Ovary (tissue), 9 donors: ENCODE measurements around the gene TTC7B. TPM values are rescaled to one million over a fixed set of nuclear protein-coding genes. Genes with fewer than 3 reads are reported as not detected.

Experiments
- DNase-seq, 5 donors: peaks; one replicate each; pipeline ENCODE4 v3.0.0-alpha.2; 2019 to 2020
- H3K27ac ChIP-seq, 2 donors: fragments of 200-600 bp; one replicate each; pipeline versions ENCODE4 v1.5.1 to v1.8.0; 2019 to 2022
- H3K27me3 ChIP-seq: fragments of 200-600 bp; one replicate; pipeline ENCODE4 v1.8.0; 2022
- H3K36me3 ChIP-seq: fragments of 200-600 bp; sonication (generic); one replicate; pipeline ENCODE4 v1.5.1; 2019
- H3K4me1 ChIP-seq: one replicate; pipeline ENCODE4 v1.8.1; 2013; ENCODE audit warnings: mild to moderate bottlenecking, moderate library complexity; ENCODE audit not compliant: insufficient read depth
- H3K4me3 ChIP-seq: fragments of 200-600 bp; sonication (generic); one replicate; pipeline ENCODE4 v1.5.1; 2017
- H3K9me3 ChIP-seq, 2 donors: fragments of 200-600 bp in 1 of 2; sonication (generic) in 1 of 2; one replicate each; pipeline versions ENCODE4 v1.5.1 to v1.8.1; 2013 to 2019; ENCODE audit warnings: mild to moderate bottlenecking in 1 of 2, moderate library complexity in 1 of 2
- EP300 ChIP-seq: sonication (generic); formaldehyde crosslinking; IDR thresholded peaks from one replicate; pipeline ENCODE4 v1.6.1; 2017; ENCODE audit warnings: antibody characterized with exemption
- POLR2A ChIP-seq: fragments of 450-650 bp; IDR thresholded peaks from one replicate; pipeline ENCODE4 v1.6.1; 2017; ENCODE audit warnings: antibody characterized with exemption, mild to moderate bottlenecking, moderate library complexity
- WGBS, 3 donors: extraction: QIAGEN DNeasy Blood & Tissue Kit in 1 of 3; methylation state at CpG; one replicate each; pipeline versions ENCODE4 v1.1.5 to v1.1.7; 2013 to 2017; 5-methylcytosine and 5-hydroxymethylcytosine counted together
- intact Hi-C, 4 donors: fragments of 100-400 bp; cut with DNase I; formaldehyde crosslinking; loops; one replicate each; pipeline versions ENCODE4 v1.11.0 to v1.15.1; 2022 to 2023
- polyA plus RNA-seq, 2 donors: library from polyadenylated mRNA; stranded (reverse); fragments of 200-250 nt in 1 of 2; fragments of 350-450 nt in 1 of 2; fragmentation: Illumina TruSeq in 1 of 2; extraction: RNeasy Lipid Tissue Mini Kit (QIAGEN cat#74804) in 1 of 2; gene quantifications; one replicate each; pipeline ENCODE4 v1.2.3, GENCODE V29; 2013 to 2014
- total RNA-seq, 7 donors: library from RNA; depleted of rRNA in 2 of 7; stranded (reverse); fragments of >200 nt in 2 of 7; fragmentation: NEBNext Ultra II Directional in 3 of 7; extraction: Animal tissue kit (Norgen Biotek cat#: 25700) in 3 of 7; gene quantifications; one replicate each; pipeline versions ENCODE4 v1.1.0 to v1.2.4, GENCODE V29; 2016 to 2023
- TF ChIP-seq, protein P1 (sequence below), 3 donors: fragments of 450-650 bp in 2 of 3; fragments of 200-600 bp in 1 of 3; IDR thresholded peaks; one replicate each; pipeline versions ENCODE4 v1.5.1 to v1.8.0; 2016 to 2022; ENCODE audit warnings: antibody characterized with exemption in 3 of 3, mild to moderate bottlenecking in 1 of 3
- donor health status: DM: no; HTN: no; CAD: no; lungs with moderate emphysema.
- donor health status: DM: no; HTN: no; CAD: no.
- donor health status: Bipolar disorder and iron deficiency.
- donor health status: DM: yes; HTN: yes; CAD: no.
- donor health status: DM: no; HTN: no; CAD: no.
- donor health status: DM: yes; HTN: yes; CAD: no.

Gene TTC7B
- total and polyA plus RNA-seq, 9 donors: 18.2 to 39.5 (median 34.2) TPM

DNA sequence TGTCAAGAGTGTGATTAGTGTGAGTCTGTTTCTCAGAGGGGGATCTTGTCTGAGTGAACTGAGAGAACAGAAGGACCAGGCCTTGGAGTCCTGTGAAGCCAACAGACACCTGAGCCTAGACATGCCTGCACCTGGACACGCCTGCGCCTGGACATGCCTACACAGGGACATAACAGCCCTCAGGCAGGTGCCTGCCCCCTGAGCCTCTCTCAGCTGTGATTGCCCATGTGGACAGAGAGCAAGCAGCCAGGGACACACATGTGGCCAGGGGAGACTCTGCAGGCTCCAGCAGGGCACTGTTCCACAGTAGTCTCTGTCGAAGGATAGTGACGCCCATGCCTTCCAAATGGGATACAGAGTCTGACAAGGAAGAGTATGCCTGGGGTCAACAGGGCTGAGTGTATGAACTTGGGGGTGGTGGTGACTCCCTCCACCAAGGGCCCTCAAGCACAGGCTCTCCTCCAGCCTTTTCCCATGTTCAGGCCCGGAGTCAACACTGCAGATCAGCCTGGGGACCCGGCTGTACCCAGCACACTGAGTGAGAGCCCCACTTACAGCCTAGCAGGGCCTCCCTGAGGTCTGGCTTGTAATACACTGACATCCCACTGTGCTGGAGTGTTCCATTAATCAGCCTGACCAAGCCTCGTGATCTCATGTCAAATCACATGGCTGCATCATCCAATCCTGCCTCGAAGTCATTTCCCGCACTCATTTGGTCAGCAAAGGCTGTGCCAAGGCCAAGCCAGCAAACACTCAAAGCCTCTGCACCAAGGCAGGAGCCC, 246.4 kb downstream of the TTC7B start:
- TF ChIP-seq EP300 (no peak), POLR2A (no peak)
- TF ChIP-seq, protein P1, sequence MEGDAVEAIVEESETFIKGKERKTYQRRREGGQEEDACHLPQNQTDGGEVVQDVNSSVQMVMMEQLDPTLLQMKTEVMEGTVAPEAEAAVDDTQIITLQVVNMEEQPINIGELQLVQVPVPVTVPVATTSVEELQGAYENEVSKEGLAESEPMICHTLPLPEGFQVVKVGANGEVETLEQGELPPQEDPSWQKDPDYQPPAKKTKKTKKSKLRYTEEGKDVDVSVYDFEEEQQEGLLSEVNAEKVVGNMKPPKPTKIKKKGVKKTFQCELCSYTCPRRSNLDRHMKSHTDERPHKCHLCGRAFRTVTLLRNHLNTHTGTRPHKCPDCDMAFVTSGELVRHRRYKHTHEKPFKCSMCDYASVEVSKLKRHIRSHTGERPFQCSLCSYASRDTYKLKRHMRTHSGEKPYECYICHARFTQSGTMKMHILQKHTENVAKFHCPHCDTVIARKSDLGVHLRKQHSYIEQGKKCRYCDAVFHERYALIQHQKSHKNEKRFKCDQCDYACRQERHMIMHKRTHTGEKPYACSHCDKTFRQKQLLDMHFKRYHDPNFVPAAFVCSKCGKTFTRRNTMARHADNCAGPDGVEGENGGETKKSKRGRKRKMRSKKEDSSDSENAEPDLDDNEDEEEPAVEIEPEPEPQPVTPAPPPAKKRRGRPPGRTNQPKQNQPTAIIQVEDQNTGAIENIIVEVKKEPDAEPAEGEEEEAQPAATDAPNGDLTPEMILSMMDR (IDR thresholded peaks at IDR 0.05): no peak
- Histone ChIP-seq H3K27me3 (no peaks in the 10 kb centered on the region), H3K27ac (no peak overlapping the region), H3K4me1 (peaks cover 7% of the 10 kb centered on the region), H3K4me3 (no peak overlapping the region), H3K9me3 (no peaks in the 10 kb centered on the region), H3K36me3 (no peaks in the 10 kb centered on the region)
- DNase-seq: no peak
- intact Hi-C loops: no loop called here
- WGBS, 3 donors: 90 to 96% (median 95%) methylated on average over 9 of the region's 9 CpGs

DNA sequence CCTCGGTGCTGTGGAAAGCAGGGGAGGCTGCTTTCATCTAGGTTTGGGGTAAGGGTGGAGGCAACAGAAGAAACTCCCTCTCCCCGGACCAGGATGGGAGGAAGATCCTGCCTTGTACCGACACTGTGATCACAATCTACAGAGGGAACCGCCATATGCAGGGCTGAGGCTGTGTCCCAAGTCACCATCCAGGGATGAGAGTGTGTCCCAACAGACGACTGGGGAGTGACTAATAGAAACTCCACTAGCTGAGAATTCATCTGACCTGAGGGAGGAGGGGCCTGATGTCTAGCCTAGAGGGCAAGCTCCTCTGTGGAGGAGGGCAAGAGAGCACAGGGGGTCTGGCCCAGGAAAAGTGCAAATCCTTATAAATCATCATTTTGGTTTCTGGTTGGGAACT, 247.0 kb downstream of the TTC7B start:
- no peak overlapping the region for H3K27ac ChIP-seq
- DNase-seq: no peak
- H3K27me3 ChIP-seq: no peaks in the 10 kb centered on the region
- 82 to 83% (median 83%) methylated on average over 5 of the region's 5 CpGs for WGBS, 3 donors
- peaks cover 3% of the 10 kb centered on the region for H3K4me1 ChIP-seq
- H3K4me3 ChIP-seq: no peak overlapping the region
- intact Hi-C loops: no loop called here
- no peaks in the 10 kb centered on the region for H3K36me3 ChIP-seq
- no peaks in the 10 kb centered on the region for H3K9me3 ChIP-seq
- TF ChIP-seq EP300 (no peak), POLR2A (no peak)
- TF ChIP-seq, protein P1 (IDR thresholded peaks at IDR 0.05): no peak

DNA sequence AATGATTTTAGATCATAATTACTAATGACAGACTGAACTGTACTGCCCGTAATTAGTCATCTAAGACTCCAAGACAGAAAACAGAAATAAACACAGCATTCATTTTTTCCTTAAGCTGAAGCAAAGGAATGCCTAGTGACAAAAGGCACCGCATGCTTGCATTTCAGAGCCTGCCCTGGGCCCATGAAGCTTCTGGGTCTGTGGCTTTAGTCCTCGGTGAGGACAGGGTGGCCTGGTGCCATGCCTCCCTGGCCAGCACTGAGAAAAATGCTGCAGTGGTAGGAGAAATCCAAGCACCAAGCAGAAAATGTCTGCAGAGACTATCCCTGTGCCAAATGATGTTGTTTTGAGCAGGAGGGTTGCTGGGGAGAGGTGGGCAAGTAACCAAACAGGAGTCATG, 247.8 kb downstream of the TTC7B start:
- 69 to 78% (median 71%) methylated on average over 3 of the region's 3 CpGs for WGBS, 3 donors
- DNase-seq: no peak
- Histone ChIP-seq H3K9me3 (no peaks in the 10 kb centered on the region), H3K27ac (no peak overlapping the region), H3K4me3 (no peak overlapping the region), H3K4me1 (no peaks in the 10 kb centered on the region), H3K27me3 (no peaks in the 10 kb centered on the region), H3K36me3 (no peaks in the 10 kb centered on the region)
- TF ChIP-seq, protein P1 (IDR thresholded peaks at IDR 0.05): no peak
- TF ChIP-seq EP300: no peak
- no peak for TF ChIP-seq POLR2A
- intact Hi-C loops: no loop called here

DNA sequence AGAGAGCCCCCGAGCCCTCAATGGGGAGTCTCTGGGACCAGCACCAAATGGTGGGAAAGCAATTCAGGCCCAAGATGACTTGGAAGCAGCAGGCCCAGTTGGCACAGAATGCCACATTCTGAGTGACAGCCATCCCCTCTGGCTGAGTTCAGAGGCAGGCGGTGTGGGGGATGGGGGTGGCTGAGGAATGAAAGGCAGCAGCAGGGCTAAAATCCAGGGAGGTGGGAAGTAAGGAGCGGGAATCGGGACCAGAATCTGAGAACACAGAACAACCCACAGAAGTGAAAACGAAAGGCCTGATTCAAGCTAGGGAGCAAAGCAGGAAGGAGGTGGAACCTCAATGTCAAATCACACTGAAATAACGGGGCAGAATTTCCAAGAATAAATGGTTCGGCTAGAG, 248.2 kb downstream of the TTC7B start:
- no peak for DNase-seq
- H3K9me3 ChIP-seq: no peaks in the 10 kb centered on the region
- no peak overlapping the region for H3K4me3 ChIP-seq
- intact Hi-C loops: no loop called here
- H3K4me1 ChIP-seq: no peaks in the 10 kb centered on the region
- no peaks in the 10 kb centered on the region for H3K27me3 ChIP-seq
- 80 to 93% (median 91%) methylated on average over 7 of the region's 7 CpGs for WGBS, 3 donors
- no peaks in the 10 kb centered on the region for H3K36me3 ChIP-seq
- TF ChIP-seq, protein P1 (IDR thresholded peaks at IDR 0.05): no peak
- no peak for TF ChIP-seq POLR2A
- no peak for TF ChIP-seq EP300
- H3K27ac ChIP-seq: no peak overlapping the region
